ENCODE results near the gene RAMP2.
A peak's percentile ranks its signal among the peaks of the same experiment; 100 is the strongest.
"Not testable (repeated sequence)": the region's sequence is repeated elsewhere in the genome, so short reads cannot be mapped to it uniquely, and the experiment has no call there.

The RAMP2 gene
- long read RNA-seq, donor 1, transcript RAMP2-205 (4 exons, 858 nt): minor isoform, 6 of 63 reads
- long read RNA-seq, donor 1, transcript RAMP2-201 (4 exons, 780 nt): major isoform, 49 of 63 reads
- long read RNA-seq, donor 1, partial matches to known transcripts: 6 of 63 reads
- long read RNA-seq, donor 1, other reads (novel, unspliced or antisense): 0 of 63 reads
- long read RNA-seq, donor 2, transcript RAMP2-201 (4 exons, 780 nt): major isoform, 40 of 71 reads
- long read RNA-seq, donor 2, transcript RAMP2-203 (3 exons, 573 nt): minor isoform, 6 of 71 reads
- long read RNA-seq, donor 2, partial matches to known transcripts: 24 of 71 reads
- long read RNA-seq, donor 2, other reads (novel, unspliced or antisense): 0 of 71 reads
- long read RNA-seq, donor 3, transcript RAMP2-201 (4 exons, 780 nt): major isoform, 24 of 50 reads
- long read RNA-seq, donor 3, partial matches to known transcripts: 21 of 50 reads
- long read RNA-seq, donor 3, other reads (novel, unspliced or antisense): 0 of 50 reads
- long read RNA-seq, donor 4, transcript RAMP2-201 (4 exons, 780 nt): major isoform, 44 of 68 reads
- long read RNA-seq, donor 4, partial matches to known transcripts: 16 of 68 reads
- long read RNA-seq, donor 4, other reads (novel, unspliced or antisense): 0 of 68 reads
- long read RNA-seq, donor 5, transcript RAMP2-201 (4 exons, 780 nt): major isoform, 62 of 85 reads
- long read RNA-seq, donor 5, partial matches to known transcripts: 16 of 85 reads
- long read RNA-seq, donor 5, other reads (novel, unspliced or antisense): 0 of 85 reads
- long read RNA-seq, donor 6, transcript RAMP2-201 (4 exons, 780 nt): major isoform, 58 of 89 reads
- long read RNA-seq, donor 6, partial matches to known transcripts: 26 of 89 reads
- long read RNA-seq, donor 6, other reads (novel, unspliced or antisense): 0 of 89 reads
- long read RNA-seq, donor 7: 0 reads
- long read RNA-seq, donor 8, transcript RAMP2-201 (4 exons, 780 nt): major isoform, 51 of 65 reads
- long read RNA-seq, donor 8, partial matches to known transcripts: 6 of 65 reads
- long read RNA-seq, donor 8, other reads (novel, unspliced or antisense): 0 of 65 reads

GRCh38 chr17:42760652-42761581, at the start of gene RAMP2:
Gene RAMP2, plus strand, starts transcription at chr17:42761227. Its CDS starts 35 bp downstream, at chr17:42761262.
- peak; percentile 79 for DNase-seq

GRCh38 chr17:42720996-42721583, 39.9 kb upstream of the RAMP2 start:
- DNase-seq: peak; percentile 24

- DNase-seq: no peak
Measured at GRCh38 chr17:42723636-42724035, 37.4 kb upstream of the RAMP2 start.

GRCh38 chr17:42725143-42725542, 35.9 kb upstream of the RAMP2 start:
- DNase-seq: no peak

GRCh38 chr17:42740699-42741098, 20.3 kb upstream of the RAMP2 start:
- DNase-seq: no peak

GRCh38 chr17:42742916-42743315, 18.1 kb upstream of the RAMP2 start:
- not testable (repeated sequence) for DNase-seq

GRCh38 chr17:42743595-42744282, 17.3 kb upstream of the RAMP2 start:
- no peak for DNase-seq

GRCh38 chr17:42744283-42744805, 16.7 kb upstream of the RAMP2 start:
- DNase-seq: peak; percentile 78

GRCh38 chr17:42744806-42745617, 16.0 kb upstream of the RAMP2 start, which contains the start of gene EZH1:
Gene EZH1, minus strand, starts transcription at chr17:42745040. Its CDS starts 16,099 bp downstream, at chr17:42728941.
- peak; percentile 95 for DNase-seq

GRCh38 chr17:42748202-42748907, 12.7 kb upstream of the RAMP2 start:
- DNase-seq: no peak

GRCh38 chr17:42748908-42749798, 11.9 kb upstream of the RAMP2 start:
- no peak for DNase-seq

GRCh38 chr17:42750739-42751344, 10.2 kb upstream of the RAMP2 start:
- DNase-seq: no peak

- DNase-seq: no peak
Measured at GRCh38 chr17:42751628-42752027, 9.4 kb upstream of the RAMP2 start.

- DNase-seq: no peak
Measured at GRCh38 chr17:42754782-42755181, 6.2 kb upstream of the RAMP2 start.

- no peak for DNase-seq
Measured at GRCh38 chr17:42759982-42760651, 910 bp upstream of the RAMP2 start.

- DNase-seq: no peak
Measured at GRCh38 chr17:42761638-42762037, 611 bp downstream of the RAMP2 start.

GRCh38 chr17:42766124-42766523, 5.1 kb downstream of the RAMP2 start:
- no peak for DNase-seq

Data from right kidney (tissue), 9 donors.